ENCODE measurements around the gene NR5A2. TPM values are rescaled to one million over a fixed set of nuclear protein-coding genes. Genes with fewer than 3 reads are reported as not detected.

NR5A2 gene
- total RNA-seq, 1 donor from 2014 or later, result 0.98 TPM

GRCh38 chr1:200082329-200082728, 54.8 kb downstream of the NR5A2 start:
- Histone ChIP-seq H3K9me3 (no peaks in the 10 kb centered on the region), H3K4me3 (no peak overlapping the region), H3K27ac (no peak overlapping the region), H3K4me1 (no peaks in the 10 kb centered on the region), H3K27me3 (no peaks in the 10 kb centered on the region), H3K36me3 (no peaks in the 10 kb centered on the region)
- TF ChIP-seq POLR2AphosphoS5 (IDR thresholded peaks at IDR 0.05; ENCODE audit: insufficient read depth in 1 of 2, low read depth in 1 of 2) (no peak), POLR2A (IDR thresholded peaks at IDR 0.05) (no peak), CTCF (IDR thresholded peaks at IDR 0.05) (no peak)
- intact Hi-C loops (cut with DNase I), result no loop called here
- DNase-seq (ENCODE audit: extremely low spot score in 2 of 2), result no peak

GRCh38 chr1:200090252-200091159, 63.0 kb downstream of the NR5A2 start:
- Histone ChIP-seq H3K9me3 (no peaks in the 10 kb centered on the region), H3K27me3 (no peaks in the 10 kb centered on the region)
- intact Hi-C loops (cut with DNase I), result no loop called here

GRCh38 chr1:200095057-200095577, 67.6 kb downstream of the NR5A2 start:
- no peaks in the 10 kb centered on the region for H3K4me1 ChIP-seq
- intact Hi-C loops (cut with DNase I), result no loop called here
- no peak overlapping the region for H3K4me3 ChIP-seq
- no peak overlapping the region for H3K27ac ChIP-seq
- TF ChIP-seq POLR2AphosphoS5 (IDR thresholded peaks at IDR 0.05; ENCODE audit: insufficient read depth in 1 of 2, low read depth in 1 of 2) (no peak), CTCF (IDR thresholded peaks at IDR 0.05) (no peak), POLR2A (IDR thresholded peaks at IDR 0.05) (no peak)
- no peak for DNase-seq (ENCODE audit: extremely low spot score in 2 of 2)
- H3K27me3 ChIP-seq, result no peaks in the 10 kb centered on the region
- H3K9me3 ChIP-seq, result no peaks in the 10 kb centered on the region
- H3K36me3 ChIP-seq, result no peaks in the 10 kb centered on the region

More at GRCh38 chr1:200090252-200091159, 63.0 kb downstream of the NR5A2 start:
- no peak for DNase-seq (ENCODE audit: extremely low spot score in 2 of 2)
- Histone ChIP-seq H3K36me3 (no peaks in the 10 kb centered on the region), H3K4me3 (no peak overlapping the region), H3K27ac (no peak overlapping the region), H3K4me1 (no peaks in the 10 kb centered on the region)
- TF ChIP-seq POLR2AphosphoS5 (IDR thresholded peaks at IDR 0.05; ENCODE audit: insufficient read depth in 1 of 2, low read depth in 1 of 2), result no peak
- TF ChIP-seq CTCF (IDR thresholded peaks at IDR 0.05), result no peak
- no peak for TF ChIP-seq POLR2A (IDR thresholded peaks at IDR 0.05)

GRCh38 chr1:200096774-200097173, 69.3 kb downstream of the NR5A2 start:
- intact Hi-C loops (cut with DNase I), result no loop called here
- H3K27ac ChIP-seq, result no peak overlapping the region

More at GRCh38 chr1:200096774-200097173, 69.3 kb downstream of the NR5A2 start:
- no peaks in the 10 kb centered on the region for H3K4me1 ChIP-seq
- H3K4me3 ChIP-seq, result no peak overlapping the region
- no peaks in the 10 kb centered on the region for H3K27me3 ChIP-seq
- DNase-seq (ENCODE audit: extremely low spot score in 2 of 2), result no peak
- H3K9me3 ChIP-seq, result no peaks in the 10 kb centered on the region
- no peaks in the 10 kb centered on the region for H3K36me3 ChIP-seq
- TF ChIP-seq POLR2AphosphoS5 (IDR thresholded peaks at IDR 0.05; ENCODE audit: insufficient read depth in 1 of 2, low read depth in 1 of 2), result no peak
- no peak for TF ChIP-seq POLR2A (IDR thresholded peaks at IDR 0.05)
- no peak for TF ChIP-seq CTCF (IDR thresholded peaks at IDR 0.05)

Measured in vagina (tissue), 2 donors.